Measurements from ENCODE around the gene ENTPD6.

The ENTPD6 gene

GRCh38 chr20:25203871-25204320, 8.4 kb downstream of the ENTPD6 start:
- DNase-seq (ENCODE audit: extremely low spot score), result no peak
- ChIA-PET POLR2A (interaction anchor here (1.1 kb wide), 1 partner anchor 45 kb away, joined by 3 read pairs; no protein-coding TSS in a partner anchor), CTCF (no interaction called here)
- TF ChIP-seq ARNT (IDR thresholded peaks at IDR 0.05), result no peak
- no peak for TF ChIP-seq PKNOX1 (IDR thresholded peaks at IDR 0.05)
- TF ChIP-seq TARDBP (IDR thresholded peaks at IDR 0.05), result no peak
- TF ChIP-seq LEF1 (IDR thresholded peaks at IDR 0.05; ENCODE audit: borderline replicate concordance), result no peak
- no peak for TF ChIP-seq NFRKB (IDR thresholded peaks at IDR 0.05)

DNA sequence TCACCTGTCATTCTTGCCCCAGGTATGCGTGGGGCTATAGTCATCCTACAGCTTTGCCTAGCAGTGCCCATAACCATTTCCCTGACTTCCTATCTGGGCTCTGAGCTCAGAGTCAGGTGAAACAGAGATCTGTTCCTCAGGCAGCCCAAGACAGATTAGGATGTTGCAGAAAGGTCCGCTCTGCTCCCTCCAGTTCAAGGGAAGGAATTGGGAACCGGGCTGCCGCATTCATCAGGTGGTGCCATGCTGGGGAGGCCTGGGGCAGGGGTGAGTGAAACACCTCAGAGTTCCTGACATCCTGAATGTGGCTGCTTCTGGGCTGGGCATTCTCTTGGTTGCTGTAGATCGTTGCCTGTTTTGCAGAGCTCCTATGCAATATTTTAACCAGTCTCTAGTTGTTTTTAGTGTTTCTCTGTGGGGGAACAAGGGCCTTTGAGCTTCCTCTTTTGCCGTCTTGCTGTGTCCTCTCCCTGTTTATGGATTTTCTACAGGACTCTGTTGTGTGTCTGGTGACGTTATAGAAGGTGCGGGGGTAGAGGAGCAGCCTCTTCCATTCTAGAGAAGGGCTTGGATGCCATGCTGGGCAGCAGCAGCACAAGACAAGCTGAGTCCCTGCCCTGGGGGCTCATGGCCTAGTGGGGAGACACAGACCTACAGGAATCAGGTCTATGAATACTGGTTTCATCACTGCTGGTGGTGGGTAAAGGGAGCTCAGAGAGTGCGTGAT, 9.2 kb downstream of the ENTPD6 start:
- TF ChIP-seq LEF1 (IDR thresholded peaks at IDR 0.05; ENCODE audit: borderline replicate concordance) (no peak), BHLHE40 (IDR thresholded peaks at IDR 0.05; ENCODE audit: borderline replicate concordance) (no peak), L3MBTL2 (conservative IDR thresholded peaks at IDR 0.05) (no peak), FOXK2 (IDR thresholded peaks at IDR 0.05) (no peak)
- CTCF ChIA-PET, result no interaction called here
- no peak for DNase-seq (ENCODE audit: extremely low spot score)
- POLR2A ChIA-PET, result no interaction called here

GRCh38 chr20:25205277-25206062, 10.0 kb downstream of the ENTPD6 start:
- CTCF ChIA-PET, result no interaction called here
- POLR2A ChIA-PET, result no interaction called here
- DNase-seq (ENCODE audit: extremely low spot score), result no peak
- no peak for TF ChIP-seq PKNOX1 (IDR thresholded peaks at IDR 0.05)
- no peak for TF ChIP-seq ARNT (IDR thresholded peaks at IDR 0.05)
- TF ChIP-seq LEF1 (IDR thresholded peaks at IDR 0.05; ENCODE audit: borderline replicate concordance), result no peak
- no peak for TF ChIP-seq FOXM1 (IDR thresholded peaks at IDR 0.05; ENCODE audit: borderline replicate concordance)
- no peak for TF ChIP-seq ZNF384 (IDR thresholded peaks at IDR 0.05)
- TF ChIP-seq FOXA1 (IDR thresholded peaks at IDR 0.05), result no peak
- no peak for TF ChIP-seq NFRKB (IDR thresholded peaks at IDR 0.05)
- no peak for TF ChIP-seq SP1 (IDR thresholded peaks at IDR 0.05)
- no peak for TF ChIP-seq FOXK2 (IDR thresholded peaks at IDR 0.05)
- TF ChIP-seq TARDBP (IDR thresholded peaks at IDR 0.05), result no peak
- TF ChIP-seq L3MBTL2 (conservative IDR thresholded peaks at IDR 0.05), result no peak
- TF ChIP-seq ELF4 (IDR thresholded peaks at IDR 0.05), result no peak
- no peak for TF ChIP-seq HDGF (IDR thresholded peaks at IDR 0.05; ENCODE audit: borderline replicate concordance)
- TF ChIP-seq BHLHE40 (IDR thresholded peaks at IDR 0.05; ENCODE audit: borderline replicate concordance), result no peak
- TF ChIP-seq CTBP1 (IDR thresholded peaks at IDR 0.05; ENCODE audit: borderline replicate concordance), result no peak
- no peak for TF ChIP-seq SUZ12 (IDR thresholded peaks at IDR 0.05)

DNA sequence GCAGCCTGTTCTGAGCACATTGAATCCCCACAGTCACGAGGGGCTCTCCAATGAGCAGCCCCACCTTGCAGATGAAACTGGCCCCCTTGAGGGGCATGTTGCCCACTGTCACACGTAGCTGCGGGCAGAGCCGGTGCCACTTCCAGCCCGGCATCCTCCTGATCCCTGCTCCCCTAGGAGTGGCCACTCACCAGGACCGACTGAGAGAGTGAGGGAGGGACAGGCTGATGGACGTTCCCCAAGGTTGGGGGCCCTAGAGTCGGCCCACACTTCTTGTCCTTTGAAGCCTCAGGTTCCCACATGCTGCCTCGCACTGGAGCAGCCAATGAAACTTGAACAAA, 10.5 kb downstream of the ENTPD6 start:
- ChIA-PET POLR2A (no interaction called here), CTCF (no interaction called here)
- DNase-seq (ENCODE audit: extremely low spot score), result no peak
- TF ChIP-seq HDGF (IDR thresholded peaks at IDR 0.05; ENCODE audit: borderline replicate concordance) (no peak), ELF4 (IDR thresholded peaks at IDR 0.05) (no peak), BHLHE40 (IDR thresholded peaks at IDR 0.05; ENCODE audit: borderline replicate concordance) (no peak), TARDBP (IDR thresholded peaks at IDR 0.05) (no peak), FOXK2 (IDR thresholded peaks at IDR 0.05) (no peak), L3MBTL2 (conservative IDR thresholded peaks at IDR 0.05) (no peak), ARNT (IDR thresholded peaks at IDR 0.05) (no peak), LEF1 (IDR thresholded peaks at IDR 0.05; ENCODE audit: borderline replicate concordance) (no peak), FOXM1 (IDR thresholded peaks at IDR 0.05; ENCODE audit: borderline replicate concordance) (no peak), PKNOX1 (IDR thresholded peaks at IDR 0.05) (no peak), FOXA1 (IDR thresholded peaks at IDR 0.05) (no peak), SP1 (IDR thresholded peaks at IDR 0.05) (no peak), ZNF384 (IDR thresholded peaks at IDR 0.05) (no peak), NFRKB (IDR thresholded peaks at IDR 0.05) (no peak)

DNA sequence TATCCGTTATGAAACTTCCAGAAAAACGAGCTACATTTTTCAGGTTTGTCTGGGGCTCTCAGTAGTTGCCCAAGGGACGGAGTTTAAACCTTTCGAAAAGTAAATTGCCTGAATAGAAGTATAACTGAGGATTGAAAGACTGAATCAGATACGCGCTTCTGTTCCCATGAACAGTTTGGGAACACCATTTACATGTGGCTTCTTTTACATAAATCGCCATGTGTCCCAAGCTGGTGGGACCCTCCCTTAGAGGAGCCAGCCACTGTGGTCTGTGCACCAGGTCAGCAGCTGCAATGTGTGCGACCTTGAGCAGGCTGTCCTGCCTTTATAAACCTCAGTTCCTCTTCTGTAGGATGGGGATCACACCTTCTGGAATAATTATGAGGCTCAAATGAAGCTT, 11.0 kb downstream of the ENTPD6 start:
- ChIA-PET CTCF (no interaction called here), POLR2A (no interaction called here)
- DNase-seq (ENCODE audit: extremely low spot score), result no peak
- no peak for TF ChIP-seq LEF1 (IDR thresholded peaks at IDR 0.05; ENCODE audit: borderline replicate concordance)

DNA sequence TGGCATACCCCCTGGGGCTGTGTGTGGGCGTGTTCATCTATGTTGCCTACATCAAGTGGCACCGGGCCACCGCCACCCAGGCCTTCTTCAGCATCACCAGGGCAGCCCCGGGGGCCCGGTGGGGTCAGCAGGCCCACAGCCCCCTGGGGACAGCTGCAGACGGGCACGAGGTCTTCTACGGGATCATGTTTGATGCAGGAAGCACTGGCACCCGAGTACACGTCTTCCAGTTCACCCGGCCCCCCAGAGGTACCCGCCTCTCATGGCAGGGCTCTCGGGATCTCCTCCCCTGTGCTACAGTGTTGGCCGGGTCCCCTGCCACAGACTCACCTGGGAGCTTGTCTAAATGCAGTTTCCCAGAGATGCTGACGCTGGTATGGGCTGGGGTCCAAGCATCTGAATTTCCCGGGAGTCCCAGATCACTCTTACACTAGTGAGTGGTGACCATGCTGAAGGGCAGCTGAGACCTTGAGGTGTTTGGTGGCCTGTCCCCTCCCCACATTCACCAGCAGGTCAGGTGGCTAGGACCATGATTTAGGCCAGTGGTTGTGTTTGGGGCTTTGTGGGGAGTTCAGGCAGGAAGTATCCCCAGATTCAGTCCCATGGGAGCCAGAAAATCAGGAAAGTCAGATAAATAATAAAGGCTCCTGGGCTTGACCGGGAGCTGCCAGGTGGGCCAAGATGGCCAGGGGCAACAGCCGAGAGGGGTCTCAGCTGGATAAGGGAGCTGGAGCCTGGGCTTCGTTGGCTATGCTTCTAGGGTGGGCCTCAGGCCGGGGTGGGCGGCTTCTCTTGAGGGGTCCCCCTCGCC, 11.8 kb downstream of the ENTPD6 start:
- CTCF ChIA-PET, result no interaction called here
- POLR2A ChIA-PET, result interaction anchor here (0.6 kb wide), 1 partner anchor 12 kb away, joined by 3 read pairs; the partner anchor contains the start of gene ENTPD6

More for the DNA sequence above, 11.8 kb downstream of the ENTPD6 start:
- DNase-seq (ENCODE audit: extremely low spot score), result no peak
- TF ChIP-seq CTBP1 (IDR thresholded peaks at IDR 0.05; ENCODE audit: borderline replicate concordance) (no peak), HDGF (IDR thresholded peaks at IDR 0.05; ENCODE audit: borderline replicate concordance) (no peak), PKNOX1 (IDR thresholded peaks at IDR 0.05) (no peak), LEF1 (IDR thresholded peaks at IDR 0.05; ENCODE audit: borderline replicate concordance) (no peak), ZNF384 (IDR thresholded peaks at IDR 0.05) (no peak), FOXA1 (IDR thresholded peaks at IDR 0.05) (no peak), FOXM1 (IDR thresholded peaks at IDR 0.05; ENCODE audit: borderline replicate concordance) (no peak), SP1 (IDR thresholded peaks at IDR 0.05) (no peak), NFRKB (IDR thresholded peaks at IDR 0.05) (no peak), TARDBP (IDR thresholded peaks at IDR 0.05) (no peak), SUZ12 (IDR thresholded peaks at IDR 0.05) (no peak), ELF4 (IDR thresholded peaks at IDR 0.05) (no peak), FOXK2 (IDR thresholded peaks at IDR 0.05) (no peak), L3MBTL2 (conservative IDR thresholded peaks at IDR 0.05) (no peak), ARNT (IDR thresholded peaks at IDR 0.05) (no peak)

All from HEK293T (cell line).